WTC11 (cell line): ENCODE data around the gene ANKMY1. TPM values are rescaled to one million over a fixed set of nuclear protein-coding genes. Genes with fewer than 3 reads are reported as not detected.

Source experiments
- ATAC-seq: fragments of 200-7000 bp; cut with Tn5 transposase; 2 replicates; pipeline ENCODE4 v1.10.0; 2021; ENCODE audit warnings: mild to moderate bottlenecking, moderate library complexity
- CTCF ChIA-PET: fragments of 300-600 bp; sonication (Branson Sonifier 250); formaldehyde crosslinking; loops from one replicate; lab custom pipeline; 2021; ENCODE audit warnings: antibody characterized with exemption; lab: Charles Lee
- POLR2A ChIA-PET: fragments of 350-600 bp; sonication (Branson Sonifier 250); formaldehyde crosslinking; loops from one replicate; lab custom pipeline; 2021; ENCODE audit warnings: antibody characterized with exemption; lab: Charles Lee
- DNase-seq: peaks from one replicate; pipeline ENCODE4 v3.0.0; 2021; ENCODE audit warnings: low spot score
- H3K27ac Mint-ChIP-seq: 2 replicates; pipeline ENCODE4 v1.8.0; 2021; ENCODE audit warnings: mixed read lengths
- H3K27me3 Mint-ChIP-seq: 2 replicates; pipeline ENCODE4 v1.8.0; 2021; ENCODE audit warnings: low read depth, mild to moderate bottlenecking, moderate library complexity, mixed read lengths
- H3K36me3 Mint-ChIP-seq: 2 replicates; pipeline ENCODE4 v1.8.0; 2021; ENCODE audit warnings: mixed read lengths
- H3K4me1 Mint-ChIP-seq: 2 replicates; pipeline ENCODE4 v1.8.0; 2022; ENCODE audit warnings: mixed read lengths
- H3K4me3 Mint-ChIP-seq: 2 replicates; pipeline ENCODE4 v1.8.0; 2021; ENCODE audit warnings: mild to moderate bottlenecking, moderate library complexity, mixed read lengths
- H3K9me3 Mint-ChIP-seq: 2 replicates; pipeline ENCODE4 v1.8.0; 2021; ENCODE audit warnings: mixed read lengths
- ARID4B ChIP-seq: sonication (generic); formaldehyde crosslinking; IDR thresholded peaks from 2 replicates; pipeline ENCODE4 v1.8.0; 2023; ENCODE audit warnings: missing genetic modification reagents, mild to moderate bottlenecking, borderline replicate concordance
- ESRRA ChIP-seq: sonication (generic); formaldehyde crosslinking; IDR thresholded peaks from 2 replicates; pipeline ENCODE4 v1.8.1; 2022; ENCODE audit warnings: mild to moderate bottlenecking, missing genetic modification reagents, borderline replicate concordance
- ETV6 ChIP-seq: sonication (generic); formaldehyde crosslinking; IDR thresholded peaks from 2 replicates; pipeline ENCODE4 v1.8.1; 2022; ENCODE audit warnings: mild to moderate bottlenecking, missing genetic modification reagents
- IRF2 ChIP-seq: sonication (generic); formaldehyde crosslinking; IDR thresholded peaks from 2 replicates; pipeline ENCODE4 v1.8.0; 2022; ENCODE audit warnings: low read depth, missing genetic modification reagents, borderline replicate concordance
- JUN ChIP-seq: sonication (generic); formaldehyde crosslinking; IDR thresholded peaks from 2 replicates; pipeline ENCODE4 v1.8.0; 2023; ENCODE audit warnings: mild to moderate bottlenecking, missing genetic modification reagents
- NR1H2 ChIP-seq: sonication (generic); formaldehyde crosslinking; IDR thresholded peaks from 2 replicates; pipeline ENCODE4 v1.9.0; 2021; ENCODE audit warnings: mild to moderate bottlenecking, moderate library complexity, missing genetic modification reagents
- NR2C2 ChIP-seq: sonication (generic); formaldehyde crosslinking; IDR thresholded peaks from 2 replicates; pipeline ENCODE4 v1.8.0; 2022; ENCODE audit warnings: mild to moderate bottlenecking, missing genetic modification reagents
- SOX15 ChIP-seq: fragments of 250-450 bp; sonication (Bioruptor Pico); IDR thresholded peaks from 2 replicates; pipeline ENCODE4 v1.9.0; 2021; ENCODE audit warnings: mild to moderate bottlenecking
- TP53 ChIP-seq: sonication (generic); formaldehyde crosslinking; IDR thresholded peaks from 2 replicates; pipeline ENCODE4 v1.8.1; 2023; ENCODE audit warnings: mild to moderate bottlenecking, missing genetic modification reagents
- USF2 ChIP-seq: sonication (generic); formaldehyde crosslinking; IDR thresholded peaks from 2 replicates; pipeline ENCODE4 v1.8.1; 2023; ENCODE audit warnings: mild to moderate bottlenecking, missing genetic modification reagents, moderate library complexity
- ZBTB21 ChIP-seq: sonication (generic); formaldehyde crosslinking; IDR thresholded peaks from 2 replicates; pipeline ENCODE4 v1.8.1; 2023; ENCODE audit warnings: mild to moderate bottlenecking, missing genetic modification reagents, borderline replicate concordance
- ZNF232 ChIP-seq: sonication (generic); formaldehyde crosslinking; IDR thresholded peaks from 2 replicates; pipeline ENCODE4 v1.8.0; 2022; ENCODE audit warnings: mild to moderate bottlenecking, missing genetic modification reagents
- ZNF425 ChIP-seq: fragments of 250-450 bp; sonication (Bioruptor Pico); conservative IDR thresholded peaks from 2 replicates; pipeline ENCODE4 v1.9.0; 2021; ENCODE audit warnings: mild to moderate bottlenecking
- ZNF532 ChIP-seq: fragments of 250-450 bp; sonication (Bioruptor Pico); IDR thresholded peaks from 2 replicates; pipeline ENCODE4 v1.9.0; 2021; ENCODE audit warnings: mild to moderate bottlenecking, borderline replicate concordance
- total RNA-seq: library from RNA; stranded (reverse); gene quantifications from 3 replicates; pipeline ENCODE4 v1.2.3, GENCODE V29; 2021
- TF ChIP-seq, protein P1 (sequence below): fragments of 250-450 bp; sonication (Bioruptor Pico); IDR thresholded peaks from 2 replicates; pipeline ENCODE4 v2.1.2; 2022; ENCODE audit warnings: mild to moderate bottlenecking, moderate library complexity

ANKMY1 gene
- total RNA-seq, 1 experiment from 2014 or later: 4.6 TPM

- no peak overlapping the region for H3K27ac Mint-ChIP-seq
- peaks cover 28% of the 10 kb centered on the region for H3K27me3 Mint-ChIP-seq
- no peak overlapping the region for H3K4me3 Mint-ChIP-seq
- CTCF ChIA-PET: interaction anchor here (1.3 to 2.4 kb wide), 2 partner anchors 10 to 12 kb away, joined by 3 to 7 read pairs; no protein-coding TSS in a partner anchor
- POLR2A ChIA-PET: no interaction called here
- H3K36me3 Mint-ChIP-seq: peaks cover 7% of the 10 kb centered on the region; the same call in 1 of the 2 replicates
- peak; percentile 25 for ATAC-seq
- DNase-seq: peak; percentile 12
- H3K4me1 Mint-ChIP-seq: no peaks in the 10 kb centered on the region
- H3K9me3 Mint-ChIP-seq: no peaks in the 10 kb centered on the region
- TF ChIP-seq ZNF532 (CRISPR knock-in tag) (no peak), JUN (CRISPR knock-in tag) (no peak), ZNF232 (CRISPR knock-in tag) (no peak), ESRRA (CRISPR knock-in tag) (no peak), ETV6 (CRISPR knock-in tag) (no peak), TP53 (CRISPR knock-in tag) (no peak), IRF2 (CRISPR knock-in tag) (no peak), USF2 (CRISPR knock-in tag) (no peak), ZNF425 (CRISPR knock-in tag) (no peak), ZBTB21 (no peak), NR1H2 (CRISPR knock-in tag) (no peak), SOX15 (CRISPR knock-in tag) (no peak)
- TF ChIP-seq, protein P1, sequence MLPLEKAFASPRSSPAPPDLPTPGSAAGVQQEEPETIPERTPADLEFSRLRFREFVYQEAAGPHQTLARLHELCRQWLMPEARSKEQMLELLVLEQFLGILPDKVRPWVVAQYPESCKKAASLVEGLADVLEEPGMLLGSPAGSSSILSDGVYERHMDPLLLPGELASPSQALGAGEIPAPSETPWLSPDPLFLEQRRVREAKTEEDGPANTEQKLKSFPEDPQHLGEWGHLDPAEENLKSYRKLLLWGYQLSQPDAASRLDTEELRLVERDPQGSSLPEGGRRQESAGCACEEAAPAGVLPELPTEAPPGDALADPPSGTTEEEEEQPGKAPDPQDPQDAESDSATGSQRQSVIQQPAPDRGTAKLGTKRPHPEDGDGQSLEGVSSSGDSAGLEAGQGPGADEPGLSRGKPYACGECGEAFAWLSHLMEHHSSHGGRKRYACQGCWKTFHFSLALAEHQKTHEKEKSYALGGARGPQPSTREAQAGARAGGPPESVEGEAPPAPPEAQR: no peak
Measured at GRCh38 chr2:240467659-240468302, 90.0 kb downstream of the ANKMY1 start.

DNA sequence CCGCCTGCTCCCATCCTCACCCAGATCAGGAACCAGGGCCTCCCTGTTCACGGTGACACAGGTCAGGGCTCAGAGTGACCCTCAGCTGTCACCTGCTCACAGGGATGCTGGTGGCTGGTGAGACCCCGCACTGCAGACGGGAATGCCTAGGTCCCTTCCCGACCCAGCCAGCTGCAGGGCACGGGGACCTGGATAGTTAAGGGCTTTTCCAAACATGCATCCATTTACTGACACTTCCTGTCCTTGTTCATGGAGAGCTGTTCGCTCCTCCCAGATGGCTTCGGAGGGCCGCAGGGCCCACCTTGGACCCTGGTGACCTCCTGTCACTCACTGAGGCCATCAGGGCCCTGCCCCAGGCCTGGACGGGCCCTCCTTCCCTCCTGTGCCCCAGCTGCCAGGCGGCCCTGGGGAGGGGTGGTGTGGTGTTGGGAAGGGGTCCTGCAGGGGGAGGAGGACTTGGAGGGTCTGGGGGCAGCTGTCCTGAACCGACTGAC lies 90.6 kb downstream of the ANKMY1 start:
- no peak for DNase-seq
- H3K4me1 Mint-ChIP-seq: no peaks in the 10 kb centered on the region
- H3K4me3 Mint-ChIP-seq: no peak overlapping the region

More for the DNA sequence above, 90.6 kb downstream of the ANKMY1 start:
- POLR2A ChIA-PET: no interaction called here
- peaks cover 7% of the 10 kb centered on the region; the same call in 1 of the 2 replicates for H3K36me3 Mint-ChIP-seq
- ATAC-seq: no peak
- TF ChIP-seq NR2C2 (no peak), ARID4B (CRISPR knock-in tag) (no peak)
- TF ChIP-seq, protein P1: no peak
- no peak overlapping the region for H3K27ac Mint-ChIP-seq
- no peaks in the 10 kb centered on the region for H3K9me3 Mint-ChIP-seq
- H3K27me3 Mint-ChIP-seq: peaks cover 22% of the 10 kb centered on the region
- CTCF ChIA-PET: interaction anchor here (1.3 to 2.4 kb wide), 2 partner anchors 9 to 11 kb away, joined by 3 to 7 read pairs; no protein-coding TSS in a partner anchor
